Stimulated activated CD4-positive, alpha-beta T cell treated with anti-CD3 and anti-CD28 coated beads, Interleukin-2, amount 100 ng/mL, for 4 hours (primary cell): ENCODE results near the gene TFB1M.
"Not testable (repeated sequence)": the region's sequence is repeated elsewhere in the genome, so short reads cannot be mapped to it uniquely, and the experiment has no call there.

Source experiments
- DNase-seq: peaks from one replicate; pipeline ENCODE4 v3.0.0-alpha.2; 2020; ENCODE audit warnings: low read depth

TFB1M gene

DNA sequence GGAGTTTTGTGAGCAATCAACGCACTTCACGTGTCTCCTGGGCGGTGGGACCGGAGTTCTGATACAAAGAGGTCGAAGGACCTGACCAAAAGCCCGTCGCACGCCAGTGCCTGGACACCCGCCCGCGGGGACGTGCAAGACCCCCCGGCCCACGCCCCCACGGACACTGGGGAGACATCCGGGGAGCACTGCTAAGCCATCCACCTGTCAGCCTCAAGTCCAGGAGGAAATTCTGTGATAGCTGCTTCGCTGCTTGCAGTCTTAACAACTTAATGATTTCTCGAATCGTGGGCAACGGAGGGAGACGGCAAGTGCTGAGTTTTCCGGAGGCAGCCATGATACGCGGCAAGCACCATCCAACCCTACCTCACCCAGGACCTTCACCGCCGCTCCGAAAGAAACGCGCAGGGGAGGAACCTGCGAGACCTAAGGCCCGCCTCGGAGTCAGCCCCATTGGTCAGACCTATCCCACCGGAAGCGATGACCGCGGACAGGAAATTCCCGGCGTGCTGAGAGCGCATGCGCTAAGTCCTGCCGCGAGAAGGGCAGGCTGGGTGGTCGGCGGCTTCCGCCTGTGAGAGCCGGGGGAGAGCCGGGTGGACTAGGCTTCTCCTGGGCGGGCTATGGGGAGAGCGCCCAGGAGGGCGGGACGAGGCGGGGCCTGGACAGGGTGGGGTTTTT is at the start of gene TFB1M:
Gene TFB1M (minus strand): TSS at position 393 of the 681 bp plus-strand sequence. CDS start 56 bp downstream, at position 337.
- DNase-seq = peak; percentile 98

DNA sequence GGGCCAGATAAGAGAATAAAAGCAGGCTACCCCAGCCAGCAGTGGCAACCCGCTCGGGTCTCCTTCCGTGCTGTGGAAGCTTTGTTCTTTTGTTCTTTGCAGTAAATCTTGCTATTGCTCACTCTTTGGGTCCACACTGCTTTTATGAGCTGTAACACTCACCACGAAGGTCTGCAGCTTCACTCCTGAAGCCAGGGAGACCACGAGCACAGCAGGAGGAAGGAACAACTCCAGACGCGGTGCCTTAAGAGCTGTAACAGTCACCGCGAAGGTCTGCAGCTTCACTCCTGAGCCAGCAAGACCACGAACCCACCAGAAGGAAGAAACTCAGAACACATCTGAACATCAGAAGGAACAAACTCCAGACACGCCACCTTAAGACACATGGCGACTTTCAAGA is 49.7 kb upstream of the TFB1M start:
- DNase-seq = not testable (repeated sequence)

DNA sequence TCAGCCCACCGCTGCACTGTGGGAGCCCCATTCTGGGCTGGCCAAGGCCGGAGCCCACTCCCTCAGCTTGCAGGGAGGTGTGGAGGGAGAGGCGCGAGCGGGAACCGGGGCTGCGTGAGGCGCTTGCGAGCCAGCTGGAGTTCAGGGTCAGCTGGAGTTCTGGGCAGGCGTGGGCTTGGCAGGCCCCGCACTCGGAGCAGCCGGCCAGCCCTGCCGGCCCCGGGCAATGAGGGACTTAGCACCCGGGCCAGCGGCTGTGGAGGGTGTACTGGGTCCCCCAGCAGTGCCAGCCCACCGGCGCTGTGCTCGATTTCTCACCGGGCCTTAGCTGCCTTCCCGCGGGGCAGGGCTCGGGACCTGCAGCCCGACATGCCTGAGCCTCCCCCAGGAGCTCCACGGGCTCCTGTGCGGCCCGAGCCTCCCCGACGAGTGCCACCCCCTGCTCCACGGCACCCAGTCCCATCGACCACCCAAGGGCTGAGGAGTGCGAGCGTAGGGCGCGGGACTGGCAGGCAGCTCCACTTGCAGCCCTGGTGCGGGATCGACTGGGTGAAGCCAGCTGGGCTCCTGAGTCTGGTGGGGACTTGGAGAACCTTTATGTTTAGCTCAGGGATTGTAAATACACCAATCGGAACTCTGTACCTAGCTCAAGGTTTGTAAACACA is 48.8 kb upstream of the TFB1M start:
- DNase-seq = not testable (repeated sequence)

DNA sequence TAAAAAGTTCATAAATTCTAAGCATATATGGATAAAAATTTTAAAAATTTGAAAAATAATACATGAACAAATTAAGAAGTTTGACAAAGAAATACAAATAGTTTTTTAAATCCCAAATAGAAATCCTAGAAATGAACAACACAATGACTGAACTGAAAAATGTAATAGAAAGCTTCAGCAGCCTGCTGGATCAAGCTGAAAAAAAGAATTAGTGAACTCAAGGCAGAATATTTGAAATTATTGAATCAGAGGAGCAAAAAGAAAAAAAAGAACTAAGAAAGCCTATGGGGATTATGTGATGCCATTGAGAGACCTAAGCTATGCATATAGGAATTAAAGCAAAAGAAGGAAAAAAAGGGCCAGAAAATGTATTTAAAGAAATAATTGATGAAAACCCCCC is 39.9 kb upstream of the TFB1M start:
- DNase-seq = no peak

DNA sequence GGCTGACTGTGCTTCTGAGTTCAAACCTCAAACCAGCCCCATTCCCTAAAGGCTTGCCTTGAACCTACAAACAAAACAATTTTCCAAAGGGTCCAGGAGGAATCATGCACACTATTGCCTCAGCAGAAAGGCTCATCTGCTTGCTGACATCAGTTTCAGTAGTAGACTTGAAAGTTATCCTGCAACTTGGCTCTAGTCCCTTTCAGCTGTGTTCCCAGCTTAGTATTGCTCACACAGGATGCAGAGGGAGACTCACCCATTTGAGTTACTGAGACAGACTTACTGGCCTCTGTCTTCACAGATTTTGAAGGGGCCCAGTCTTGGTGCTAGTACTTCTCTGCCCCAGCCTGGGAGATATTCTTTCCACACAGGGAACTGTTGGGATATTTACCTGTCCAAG is 38.5 kb upstream of the TFB1M start:
- no peak for DNase-seq

DNA sequence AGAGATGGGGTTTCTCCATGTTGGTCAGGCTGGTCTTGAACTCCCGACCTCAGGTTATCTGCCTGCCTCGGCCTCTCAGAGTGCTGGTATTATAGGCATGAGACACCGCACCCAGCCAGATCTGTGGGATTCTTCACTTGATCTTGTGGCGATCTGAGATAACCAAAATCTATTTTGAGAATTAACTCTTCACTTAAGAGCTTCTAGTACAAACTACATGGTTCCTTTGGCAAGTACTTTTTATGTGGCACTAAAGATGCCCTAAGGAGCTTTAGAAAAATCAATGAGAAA is 37.8 kb upstream of the TFB1M start:
- no peak for DNase-seq

DNA sequence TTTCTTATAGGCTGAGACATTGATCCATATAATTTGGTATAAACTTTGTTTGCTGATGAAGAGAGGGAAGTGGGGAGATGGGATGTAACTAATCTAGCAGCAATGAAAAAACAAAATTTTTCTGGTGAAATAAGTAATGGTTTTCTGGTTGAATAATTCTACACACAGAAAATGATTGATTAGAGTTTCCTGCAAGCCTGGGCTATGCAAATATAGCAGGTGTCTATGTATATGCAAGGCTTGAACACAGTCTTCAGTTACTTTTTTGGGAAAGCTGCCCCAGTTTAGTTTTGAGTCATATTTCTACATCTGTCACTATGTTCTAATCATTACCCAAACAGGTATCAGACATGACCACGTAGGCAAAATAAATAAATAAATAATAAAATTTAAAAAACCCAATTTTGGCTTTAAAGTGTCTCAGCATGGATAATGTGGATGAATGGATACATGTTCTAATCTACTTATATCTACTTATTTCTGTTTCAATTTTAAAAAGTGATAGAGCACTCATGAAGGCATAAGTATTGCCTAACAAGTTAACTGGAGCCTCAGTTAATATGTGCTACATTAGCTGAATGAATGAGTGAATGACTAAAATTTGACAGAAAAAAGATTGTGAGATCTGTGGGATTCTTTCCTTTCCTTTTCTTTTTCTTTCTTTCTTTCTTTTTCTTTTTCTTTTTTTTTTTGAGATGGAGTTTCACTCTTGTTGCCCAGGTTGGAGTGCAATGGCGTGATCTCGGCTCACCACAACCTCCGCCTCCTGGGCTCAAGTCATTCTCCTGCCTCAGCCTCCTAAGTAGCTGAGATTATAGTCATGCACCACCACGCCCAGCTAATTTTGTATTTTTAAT is 37.2 kb upstream of the TFB1M start:
- DNase-seq = no peak

DNA sequence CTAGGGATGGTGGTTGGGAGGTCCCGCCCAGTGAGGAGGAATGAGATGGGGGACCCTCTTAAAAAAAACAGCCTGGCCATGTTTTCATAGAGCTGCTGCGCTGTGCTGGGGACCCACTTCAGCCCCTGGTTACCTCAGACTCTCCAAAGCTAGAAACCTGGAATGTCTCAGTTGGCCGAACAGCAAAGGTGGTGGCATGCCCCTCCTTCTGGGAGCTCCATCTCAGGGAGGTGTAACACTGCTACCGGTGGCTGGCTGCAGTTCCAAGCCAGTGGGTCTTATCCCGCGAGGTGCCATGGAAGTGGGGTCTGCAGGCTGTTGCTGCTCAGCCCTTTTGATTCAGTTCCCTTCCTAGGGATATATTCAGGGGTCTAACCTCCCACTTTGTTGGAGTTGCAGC is 35.7 kb upstream of the TFB1M start:
- DNase-seq = no peak

DNA sequence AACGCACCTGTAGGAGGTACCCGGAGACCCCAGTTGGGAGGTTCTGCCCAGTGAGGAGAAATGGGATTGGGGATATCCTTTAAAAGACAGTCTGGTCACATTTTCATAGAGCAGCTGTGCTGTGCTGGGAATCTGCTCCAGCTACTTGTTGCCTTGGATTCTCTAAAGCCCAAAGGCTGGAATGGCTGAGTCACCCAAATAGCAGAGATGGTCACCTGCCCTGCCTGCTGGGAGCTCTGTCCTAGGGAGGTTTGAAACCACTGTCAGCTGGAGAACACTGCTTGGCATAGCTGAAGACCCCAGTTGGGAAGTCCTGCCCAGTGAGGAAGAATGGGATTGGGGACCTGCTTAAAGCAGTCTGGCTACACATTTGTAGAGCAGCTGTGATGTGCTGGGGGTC is 34.8 kb upstream of the TFB1M start:
- no peak for DNase-seq

DNA sequence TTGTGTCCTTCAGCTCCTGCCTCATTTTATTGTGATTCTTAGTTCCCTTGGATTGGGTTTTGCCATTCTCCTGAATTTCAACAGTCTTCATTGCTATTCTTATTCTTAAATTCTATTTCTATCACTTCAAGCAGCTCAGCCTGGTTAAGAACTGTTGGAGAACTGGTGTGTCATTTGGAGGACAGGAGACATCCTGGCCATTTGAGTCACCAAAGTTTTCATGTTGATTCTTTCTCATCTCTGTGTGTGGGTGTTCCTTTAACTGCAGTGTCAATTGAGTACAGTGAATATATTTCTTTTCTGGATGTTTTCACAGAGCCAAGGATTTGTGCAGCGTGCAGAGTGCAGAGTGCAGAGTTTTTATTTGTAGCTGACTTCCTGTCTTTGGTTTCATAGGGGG is 33.5 kb upstream of the TFB1M start:
- DNase-seq = no peak

DNA sequence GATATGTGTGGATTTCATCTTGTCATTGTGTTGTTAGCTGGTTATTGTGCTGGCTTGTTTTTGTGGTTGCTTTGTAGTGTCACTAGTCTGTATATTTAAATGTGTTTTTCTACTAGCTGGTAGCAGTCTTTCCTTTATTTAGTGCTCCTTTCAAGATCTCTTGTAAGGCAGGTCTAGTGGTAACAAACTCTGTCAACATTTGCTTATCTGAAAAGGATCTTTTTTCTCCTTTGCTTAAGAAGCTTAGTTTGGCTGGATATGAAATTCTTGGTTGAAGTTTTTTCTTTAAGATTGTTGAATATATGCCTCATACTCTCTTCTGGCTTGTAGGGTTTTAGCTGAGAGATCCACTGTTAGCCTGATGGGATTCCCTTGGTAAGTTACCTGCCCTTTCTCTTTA is 32.7 kb upstream of the TFB1M start:
- no peak for DNase-seq

DNA sequence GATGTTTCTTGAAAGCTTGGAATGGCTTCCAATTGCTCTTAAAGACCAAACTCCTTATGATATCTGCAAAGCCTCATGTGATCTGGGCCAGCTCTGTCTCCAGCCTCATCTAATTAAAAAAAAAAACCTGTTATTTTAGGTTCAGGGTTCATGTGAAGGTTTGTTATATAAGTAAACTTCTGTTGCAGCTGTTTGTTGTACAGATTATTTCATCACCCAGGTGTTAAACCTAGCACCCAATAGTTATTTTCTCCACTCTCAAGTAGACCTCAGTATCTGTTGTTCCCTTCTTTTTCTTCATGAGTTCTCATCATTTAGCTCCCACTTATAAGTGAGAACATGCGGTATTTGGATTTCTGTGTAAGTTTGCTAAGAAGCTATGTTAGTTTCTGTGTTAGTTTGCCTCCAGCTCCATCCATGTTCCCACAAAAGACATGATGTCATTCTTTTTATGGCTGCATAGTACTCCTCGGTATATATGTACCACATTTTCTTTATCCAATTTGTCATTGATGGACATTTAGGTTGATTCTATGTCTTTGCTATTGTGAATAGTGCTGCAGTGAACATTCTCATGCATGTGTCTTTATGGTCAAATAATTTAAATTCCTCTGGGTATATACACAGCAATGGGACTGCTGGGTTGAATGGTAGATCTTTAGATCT is 30.2 kb upstream of the TFB1M start:
- DNase-seq = no peak

DNA sequence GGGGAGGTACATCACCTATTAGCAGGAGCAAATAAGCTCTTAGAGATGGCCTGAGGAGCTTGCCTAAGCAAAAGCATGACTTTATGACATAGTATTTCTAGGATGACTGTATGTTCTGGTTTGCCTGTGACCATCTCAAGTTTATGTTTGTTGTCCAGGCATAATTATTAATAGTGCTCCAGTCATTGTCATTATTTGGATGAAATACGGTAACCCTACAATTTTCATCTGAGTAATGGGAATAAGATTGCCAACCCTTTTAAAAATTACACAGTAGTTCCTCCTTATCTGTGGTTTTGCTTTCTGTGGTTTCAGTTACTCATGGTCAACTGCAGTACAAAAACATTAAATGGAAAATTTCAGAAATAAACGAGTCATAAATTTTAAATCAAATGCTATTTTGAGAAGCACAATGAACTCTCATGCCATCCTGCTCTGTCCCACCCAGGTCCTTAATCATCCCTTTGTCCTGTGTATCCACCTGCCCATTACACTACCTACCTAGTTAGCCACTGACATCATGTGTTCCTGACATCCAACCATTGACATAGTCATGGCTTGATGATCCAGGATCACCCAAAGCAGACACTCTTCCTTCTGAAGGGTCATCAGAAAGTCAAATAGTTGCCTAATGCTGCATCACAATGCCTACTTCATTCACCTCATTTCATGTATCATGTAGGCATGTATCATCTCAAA is 27.0 kb upstream of the TFB1M start:
- no peak for DNase-seq

DNA sequence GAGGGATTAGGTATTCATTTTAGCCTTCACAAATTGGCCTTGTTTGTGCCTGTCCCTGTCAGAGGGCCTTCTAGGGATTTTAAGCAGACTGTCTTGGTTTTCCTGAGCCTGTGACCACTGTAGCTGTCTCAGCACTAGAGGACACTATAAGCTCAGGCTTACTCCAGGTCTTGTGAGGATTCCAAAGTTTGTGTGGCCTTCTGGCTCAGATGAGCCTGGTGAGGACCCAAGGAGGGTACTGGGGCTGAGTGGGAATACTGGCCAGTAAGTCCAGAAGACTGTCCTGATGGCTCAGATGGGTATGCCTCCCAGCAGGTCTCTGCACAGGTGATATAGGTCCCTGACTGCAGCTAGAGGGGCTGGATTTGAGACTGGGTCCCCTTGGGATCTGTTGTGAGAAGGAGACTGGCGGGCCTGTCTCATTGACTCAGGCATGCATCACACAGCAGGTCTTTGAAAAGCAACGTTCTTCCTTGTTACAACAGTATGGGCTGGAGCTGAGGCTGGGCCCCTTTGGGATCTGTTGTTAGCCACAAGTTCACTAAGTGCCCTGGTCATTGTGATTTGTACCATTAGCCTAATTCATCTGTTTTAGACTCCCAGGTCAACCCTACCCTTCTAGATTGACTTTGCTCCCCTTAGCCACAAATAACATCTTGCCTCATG is 26.3 kb upstream of the TFB1M start:
- no peak for DNase-seq

DNA sequence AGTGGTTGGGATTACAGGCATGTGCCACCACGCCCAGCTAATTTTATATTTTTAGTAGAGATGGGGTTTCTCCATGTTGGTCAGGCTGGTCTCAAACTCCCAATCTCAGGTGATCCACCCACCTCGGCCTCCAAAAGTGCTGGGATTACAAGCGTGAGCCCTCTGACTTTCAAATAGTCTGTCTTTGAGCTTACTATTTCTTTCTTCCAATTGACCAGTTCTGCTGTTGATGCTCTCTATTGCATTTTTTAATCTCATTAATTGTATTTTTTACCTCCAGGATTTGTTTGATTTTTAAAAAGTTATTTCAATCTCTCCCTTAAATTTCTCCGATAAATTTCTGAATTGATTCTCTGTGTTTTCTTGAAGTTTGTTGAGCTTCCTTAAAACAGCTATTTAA is 25.6 kb upstream of the TFB1M start:
- DNase-seq = not testable (repeated sequence)

DNA sequence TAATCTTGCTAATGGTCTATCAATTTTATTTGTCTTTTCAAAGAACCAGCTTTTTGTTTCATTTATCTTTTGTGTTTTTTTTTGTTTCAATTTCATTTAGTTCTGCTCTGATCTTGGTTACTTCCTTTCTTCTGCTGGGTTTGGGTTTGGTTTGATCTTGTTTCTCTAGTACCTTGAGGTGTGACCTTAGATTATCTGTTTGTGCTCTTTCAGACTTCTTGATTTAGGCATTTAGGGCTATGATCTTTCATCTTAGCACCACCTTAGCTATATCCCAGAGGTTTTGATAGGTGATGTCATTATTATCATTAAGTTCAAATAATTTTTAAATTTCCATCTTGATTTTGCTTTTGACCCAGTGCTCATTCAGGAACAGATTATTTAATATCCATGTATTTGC is 24.0 kb upstream of the TFB1M start:
- not testable (repeated sequence) for DNase-seq

DNA sequence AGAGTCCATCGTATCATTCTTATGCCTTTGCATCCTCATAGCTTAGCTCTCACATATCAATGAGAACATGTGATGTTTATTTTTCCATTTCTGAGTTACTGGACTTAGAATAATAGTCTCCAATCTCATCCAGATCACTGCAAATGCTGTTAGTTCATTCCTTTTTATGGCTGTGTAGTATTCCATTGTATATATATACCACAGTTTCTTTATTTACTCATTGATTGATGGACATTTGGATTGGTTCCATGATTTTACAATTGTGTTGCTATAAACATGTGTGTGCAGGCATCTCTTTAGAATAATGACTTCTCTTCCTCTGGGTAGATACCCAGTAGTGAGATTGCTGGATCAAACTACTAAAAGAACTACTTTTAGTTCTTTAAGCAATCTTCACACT is 21.0 kb upstream of the TFB1M start:
- DNase-seq = no peak

DNA sequence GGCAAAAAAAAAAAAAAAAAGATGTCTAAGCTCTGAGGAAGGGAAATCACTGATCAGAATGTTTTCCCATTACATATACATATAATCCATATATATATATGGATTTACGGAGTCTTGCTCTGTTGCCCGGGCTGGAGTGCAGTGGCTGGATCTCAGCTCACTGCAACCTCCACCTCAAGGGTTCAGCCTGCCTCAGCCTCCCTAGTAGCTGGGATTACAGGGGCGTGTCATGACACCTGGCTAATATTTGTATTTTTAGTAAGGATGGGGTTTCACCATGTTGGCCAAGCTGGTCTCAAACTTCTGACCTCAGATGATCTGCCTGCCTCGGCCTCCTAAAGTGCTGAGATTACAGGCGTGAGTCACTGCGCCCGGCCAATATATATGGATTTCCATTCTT is 19.8 kb upstream of the TFB1M start:
- not testable (repeated sequence) for DNase-seq

DNA sequence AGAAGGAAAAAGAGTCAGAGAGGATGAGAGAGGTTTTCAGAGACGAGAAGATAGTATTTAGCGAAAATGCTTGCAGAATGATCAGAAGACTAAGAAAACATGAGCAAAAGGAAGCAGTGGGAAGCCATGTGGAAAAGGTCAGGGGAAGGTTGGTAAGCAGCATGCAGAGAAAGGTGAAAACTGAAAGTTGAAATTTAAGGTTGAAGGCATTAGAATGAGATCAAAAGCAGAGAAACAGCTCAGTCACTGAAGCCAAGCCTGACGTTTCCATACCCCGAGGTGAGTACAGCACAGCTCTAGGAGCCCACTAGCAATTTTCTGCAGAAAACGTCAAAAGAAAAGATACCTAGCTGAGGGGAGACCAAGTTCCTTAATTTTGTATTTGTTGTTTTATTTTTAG is 19.1 kb upstream of the TFB1M start:
- no peak for DNase-seq

DNA sequence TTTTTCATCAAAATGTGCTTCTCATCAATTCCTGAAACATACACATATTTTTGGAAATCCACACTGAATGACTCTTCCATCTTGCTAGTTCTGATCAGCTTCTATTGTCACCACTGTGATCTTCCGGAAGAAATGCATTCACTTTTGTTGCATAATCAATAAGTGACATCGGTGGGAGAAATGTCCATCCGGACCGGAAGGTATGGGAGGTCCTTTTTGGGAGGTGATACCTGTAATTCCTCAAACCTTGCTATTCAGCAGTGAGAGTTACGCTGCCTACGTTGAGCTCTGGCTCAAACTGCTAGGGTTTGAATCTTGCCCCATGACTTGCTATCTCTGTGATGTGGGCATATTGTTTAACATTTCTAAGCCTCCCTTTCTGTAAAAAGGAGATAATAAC is 16.6 kb upstream of the TFB1M start:
- DNase-seq = no peak

DNA sequence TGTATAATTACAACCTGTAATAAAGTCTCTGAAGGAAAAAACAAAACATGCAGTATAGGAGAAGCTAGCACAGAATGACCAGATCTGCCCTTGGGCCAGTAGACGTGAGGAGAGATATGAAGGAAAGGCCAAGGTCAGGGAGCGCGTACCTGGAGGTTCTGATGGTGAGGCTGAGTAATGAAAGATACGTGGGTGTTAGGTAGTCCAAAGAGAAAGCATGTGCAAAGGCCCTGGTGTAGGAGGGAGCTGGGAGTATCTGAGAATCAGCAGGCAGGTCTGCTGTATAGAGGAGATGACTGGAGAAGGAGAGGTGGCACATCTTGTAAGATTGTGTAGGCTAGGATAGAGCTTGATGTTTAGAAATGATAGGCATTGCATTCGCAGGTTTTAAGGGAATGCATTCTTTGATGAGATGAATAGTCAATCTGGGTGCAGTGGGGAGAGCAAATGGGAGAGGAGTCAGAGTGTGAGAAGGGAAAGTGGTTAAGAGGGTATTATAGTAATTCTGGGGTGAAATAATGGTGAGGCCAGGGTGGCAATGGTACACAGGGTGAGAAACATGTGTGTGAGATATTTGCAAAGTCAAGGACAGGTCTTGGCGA is 15.9 kb upstream of the TFB1M start:
- DNase-seq = no peak
